Measurements from ENCODE around the gene WIF1.

WIF1 gene

DNA sequence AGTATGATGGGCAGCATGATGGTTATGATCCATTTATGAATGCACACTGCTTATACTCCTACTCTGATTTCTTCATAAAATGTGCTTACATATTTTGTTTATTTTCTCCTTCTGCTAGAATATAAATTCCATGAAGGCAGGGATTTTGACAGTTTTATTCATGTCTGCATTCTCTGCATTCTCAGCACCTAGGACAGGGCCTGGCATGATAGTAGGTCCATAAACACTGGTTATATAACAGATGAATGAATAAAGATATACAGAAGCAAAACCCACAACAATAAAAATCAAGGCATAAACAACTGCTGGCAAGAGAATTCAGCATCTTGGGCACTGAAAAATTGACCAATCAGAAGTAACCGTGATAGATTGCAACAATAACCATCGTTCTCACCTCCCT, 115.4 kb downstream of the WIF1 start:
- ATAC-seq: no peak
- TF ChIP-seq GLIS3 (CRISPR knock-in tag; IDR thresholded peaks at IDR 0.05): no peak
- no peak for TF ChIP-seq RARB (CRISPR knock-in tag; IDR thresholded peaks at IDR 0.05)
- TF ChIP-seq ZNF565 (CRISPR knock-in tag; conservative IDR thresholded peaks at IDR 0.05; ENCODE audit: low read depth): no peak
- TF ChIP-seq, protein P1, sequence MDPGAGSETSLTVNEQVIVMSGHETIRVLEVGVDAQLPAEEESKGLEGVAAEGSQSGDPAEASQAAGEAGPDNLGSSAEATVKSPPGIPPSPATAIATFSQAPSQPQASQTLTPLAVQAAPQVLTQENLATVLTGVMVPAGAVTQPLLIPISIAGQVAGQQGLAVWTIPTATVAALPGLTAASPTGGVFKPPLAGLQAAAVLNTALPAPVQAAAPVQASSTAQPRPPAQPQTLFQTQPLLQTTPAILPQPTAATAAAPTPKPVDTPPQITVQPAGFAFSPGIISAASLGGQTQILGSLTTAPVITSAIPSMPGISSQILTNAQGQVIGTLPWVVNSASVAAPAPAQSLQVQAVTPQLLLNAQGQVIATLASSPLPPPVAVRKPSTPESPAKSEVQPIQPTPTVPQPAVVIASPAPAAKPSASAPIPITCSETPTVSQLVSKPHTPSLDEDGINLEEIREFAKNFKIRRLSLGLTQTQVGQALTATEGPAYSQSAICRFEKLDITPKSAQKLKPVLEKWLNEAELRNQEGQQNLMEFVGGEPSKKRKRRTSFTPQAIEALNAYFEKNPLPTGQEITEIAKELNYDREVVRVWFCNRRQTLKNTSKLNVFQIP (CRISPR knock-in tag; IDR thresholded peaks at IDR 0.05; ENCODE audit: borderline replicate concordance, low read depth): no peak
- no peak for TF ChIP-seq SNAI2 (CRISPR knock-in tag; IDR thresholded peaks at IDR 0.05)
- TF ChIP-seq OSR1 (CRISPR knock-in tag; IDR thresholded peaks at IDR 0.05): no peak
- TF ChIP-seq ISL1 (CRISPR knock-in tag; IDR thresholded peaks at IDR 0.05): no peak
- TF ChIP-seq, protein P2, sequence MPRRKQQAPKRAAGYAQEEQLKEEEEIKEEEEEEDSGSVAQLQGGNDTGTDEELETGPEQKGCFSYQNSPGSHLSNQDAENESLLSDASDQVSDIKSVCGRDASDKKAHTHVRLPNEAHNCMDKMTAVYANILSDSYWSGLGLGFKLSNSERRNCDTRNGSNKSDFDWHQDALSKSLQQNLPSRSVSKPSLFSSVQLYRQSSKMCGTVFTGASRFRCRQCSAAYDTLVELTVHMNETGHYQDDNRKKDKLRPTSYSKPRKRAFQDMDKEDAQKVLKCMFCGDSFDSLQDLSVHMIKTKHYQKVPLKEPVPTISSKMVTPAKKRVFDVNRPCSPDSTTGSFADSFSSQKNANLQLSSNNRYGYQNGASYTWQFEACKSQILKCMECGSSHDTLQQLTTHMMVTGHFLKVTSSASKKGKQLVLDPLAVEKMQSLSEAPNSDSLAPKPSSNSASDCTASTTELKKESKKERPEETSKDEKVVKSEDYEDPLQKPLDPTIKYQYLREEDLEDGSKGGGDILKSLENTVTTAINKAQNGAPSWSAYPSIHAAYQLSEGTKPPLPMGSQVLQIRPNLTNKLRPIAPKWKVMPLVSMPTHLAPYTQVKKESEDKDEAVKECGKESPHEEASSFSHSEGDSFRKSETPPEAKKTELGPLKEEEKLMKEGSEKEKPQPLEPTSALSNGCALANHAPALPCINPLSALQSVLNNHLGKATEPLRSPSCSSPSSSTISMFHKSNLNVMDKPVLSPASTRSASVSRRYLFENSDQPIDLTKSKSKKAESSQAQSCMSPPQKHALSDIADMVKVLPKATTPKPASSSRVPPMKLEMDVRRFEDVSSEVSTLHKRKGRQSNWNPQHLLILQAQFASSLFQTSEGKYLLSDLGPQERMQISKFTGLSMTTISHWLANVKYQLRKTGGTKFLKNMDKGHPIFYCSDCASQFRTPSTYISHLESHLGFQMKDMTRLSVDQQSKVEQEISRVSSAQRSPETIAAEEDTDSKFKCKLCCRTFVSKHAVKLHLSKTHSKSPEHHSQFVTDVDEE (CRISPR knock-in tag; IDR thresholded peaks at IDR 0.05): no peak
- TF ChIP-seq, protein P3, sequence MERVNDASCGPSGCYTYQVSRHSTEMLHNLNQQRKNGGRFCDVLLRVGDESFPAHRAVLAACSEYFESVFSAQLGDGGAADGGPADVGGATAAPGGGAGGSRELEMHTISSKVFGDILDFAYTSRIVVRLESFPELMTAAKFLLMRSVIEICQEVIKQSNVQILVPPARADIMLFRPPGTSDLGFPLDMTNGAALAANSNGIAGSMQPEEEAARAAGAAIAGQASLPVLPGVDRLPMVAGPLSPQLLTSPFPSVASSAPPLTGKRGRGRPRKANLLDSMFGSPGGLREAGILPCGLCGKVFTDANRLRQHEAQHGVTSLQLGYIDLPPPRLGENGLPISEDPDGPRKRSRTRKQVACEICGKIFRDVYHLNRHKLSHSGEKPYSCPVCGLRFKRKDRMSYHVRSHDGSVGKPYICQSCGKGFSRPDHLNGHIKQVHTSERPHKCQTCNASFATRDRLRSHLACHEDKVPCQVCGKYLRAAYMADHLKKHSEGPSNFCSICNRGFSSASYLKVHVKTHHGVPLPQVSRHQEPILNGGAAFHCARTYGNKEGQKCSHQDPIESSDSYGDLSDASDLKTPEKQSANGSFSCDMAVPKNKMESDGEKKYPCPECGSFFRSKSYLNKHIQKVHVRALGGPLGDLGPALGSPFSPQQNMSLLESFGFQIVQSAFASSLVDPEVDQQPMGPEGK (CRISPR knock-in tag; IDR thresholded peaks at IDR 0.05; ENCODE audit: borderline replicate concordance): no peak
- TF ChIP-seq ESRRG (CRISPR knock-in tag; IDR thresholded peaks at IDR 0.05): no peak
- no peak for TF ChIP-seq ARNTL (CRISPR knock-in tag; IDR thresholded peaks at IDR 0.05; ENCODE audit: borderline replicate concordance, low read depth)
- TF ChIP-seq TOX (CRISPR knock-in tag; IDR thresholded peaks at IDR 0.05; ENCODE audit: borderline replicate concordance): no peak
- TF ChIP-seq TCF4 (CRISPR knock-in tag; IDR thresholded peaks at IDR 0.05; ENCODE audit: borderline replicate concordance): no peak
- TF ChIP-seq, protein P4, sequence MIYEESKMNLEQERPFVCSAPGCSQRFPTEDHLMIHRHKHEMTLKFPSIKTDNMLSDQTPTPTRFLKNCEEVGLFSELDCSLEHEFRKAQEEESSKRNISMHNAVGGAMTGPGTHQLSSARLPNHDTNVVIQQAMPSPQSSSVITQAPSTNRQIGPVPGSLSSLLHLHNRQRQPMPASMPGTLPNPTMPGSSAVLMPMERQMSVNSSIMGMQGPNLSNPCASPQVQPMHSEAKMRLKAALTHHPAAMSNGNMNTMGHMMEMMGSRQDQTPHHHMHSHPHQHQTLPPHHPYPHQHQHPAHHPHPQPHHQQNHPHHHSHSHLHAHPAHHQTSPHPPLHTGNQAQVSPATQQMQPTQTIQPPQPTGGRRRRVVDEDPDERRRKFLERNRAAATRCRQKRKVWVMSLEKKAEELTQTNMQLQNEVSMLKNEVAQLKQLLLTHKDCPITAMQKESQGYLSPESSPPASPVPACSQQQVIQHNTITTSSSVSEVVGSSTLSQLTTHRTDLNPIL (CRISPR knock-in tag; IDR thresholded peaks at IDR 0.05; ENCODE audit: low read depth): no peak
- TF ChIP-seq ZFP3 (CRISPR knock-in tag; IDR thresholded peaks at IDR 0.05): no peak
- TF ChIP-seq ZNF70 (CRISPR knock-in tag; IDR thresholded peaks at IDR 0.05): no peak
- TF ChIP-seq ZC3H10 (CRISPR knock-in tag; IDR thresholded peaks at IDR 0.05): no peak
- no peak for TF ChIP-seq ZFP30 (CRISPR knock-in tag; IDR thresholded peaks at IDR 0.05)
- TF ChIP-seq BACH2 (CRISPR knock-in tag; IDR thresholded peaks at IDR 0.05; ENCODE audit: borderline replicate concordance): no peak
- TF ChIP-seq ZNF8 (CRISPR knock-in tag; IDR thresholded peaks at IDR 0.05): no peak

DNA sequence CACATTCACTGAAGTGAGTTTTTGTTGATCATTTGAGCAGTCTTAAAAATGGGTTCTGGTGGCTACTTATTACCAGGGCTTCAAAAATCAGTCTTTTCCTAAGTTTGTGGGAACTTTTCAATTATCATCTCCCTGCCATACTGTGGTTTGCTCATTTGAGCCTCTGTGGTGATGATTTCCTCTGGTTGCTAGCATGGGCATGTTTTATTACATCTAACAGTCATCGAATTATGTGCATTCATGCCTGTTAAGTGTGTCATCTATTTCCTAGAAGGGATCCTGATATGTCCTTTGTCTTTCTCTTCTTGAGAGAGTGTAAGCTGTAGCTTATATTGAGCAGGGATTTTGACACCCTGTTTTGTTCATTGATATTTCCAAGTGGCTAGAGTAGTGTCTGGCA, 116.8 kb downstream of the WIF1 start:
- no peak for ATAC-seq
- TF ChIP-seq, protein P3 (CRISPR knock-in tag; IDR thresholded peaks at IDR 0.05; ENCODE audit: borderline replicate concordance): no peak
- no peak for TF ChIP-seq GLIS3 (CRISPR knock-in tag; IDR thresholded peaks at IDR 0.05)
- no peak for TF ChIP-seq TCF4 (CRISPR knock-in tag; IDR thresholded peaks at IDR 0.05; ENCODE audit: borderline replicate concordance)
- TF ChIP-seq CSDC2 (CRISPR knock-in tag; IDR thresholded peaks at IDR 0.05): no peak
- TF ChIP-seq OSR1 (CRISPR knock-in tag; IDR thresholded peaks at IDR 0.05): no peak
- TF ChIP-seq SNAI2 (CRISPR knock-in tag; IDR thresholded peaks at IDR 0.05): no peak
- no peak for TF ChIP-seq ZC3H10 (CRISPR knock-in tag; IDR thresholded peaks at IDR 0.05)
- no peak for TF ChIP-seq ARNTL (CRISPR knock-in tag; IDR thresholded peaks at IDR 0.05; ENCODE audit: borderline replicate concordance, low read depth)
- TF ChIP-seq, protein P5, sequence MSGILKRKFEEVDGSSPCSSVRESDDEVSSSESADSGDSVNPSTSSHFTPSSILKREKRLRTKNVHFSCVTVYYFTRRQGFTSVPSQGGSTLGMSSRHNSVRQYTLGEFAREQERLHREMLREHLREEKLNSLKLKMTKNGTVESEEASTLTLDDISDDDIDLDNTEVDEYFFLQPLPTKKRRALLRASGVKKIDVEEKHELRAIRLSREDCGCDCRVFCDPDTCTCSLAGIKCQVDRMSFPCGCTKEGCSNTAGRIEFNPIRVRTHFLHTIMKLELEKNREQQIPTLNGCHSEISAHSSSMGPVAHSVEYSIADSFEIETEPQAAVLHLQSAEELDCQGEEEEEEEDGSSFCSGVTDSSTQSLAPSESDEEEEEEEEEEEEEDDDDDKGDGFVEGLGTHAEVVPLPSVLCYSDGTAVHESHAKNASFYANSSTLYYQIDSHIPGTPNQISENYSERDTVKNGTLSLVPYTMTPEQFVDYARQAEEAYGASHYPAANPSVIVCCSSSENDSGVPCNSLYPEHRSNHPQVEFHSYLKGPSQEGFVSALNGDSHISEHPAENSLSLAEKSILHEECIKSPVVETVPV (CRISPR knock-in tag; IDR thresholded peaks at IDR 0.05): no peak
- no peak for TF ChIP-seq ZNF8 (CRISPR knock-in tag; IDR thresholded peaks at IDR 0.05)
- TF ChIP-seq ISL1 (CRISPR knock-in tag; IDR thresholded peaks at IDR 0.05): no peak
- TF ChIP-seq ZNF70 (CRISPR knock-in tag; IDR thresholded peaks at IDR 0.05): no peak
- TF ChIP-seq PPARA (CRISPR knock-in tag; IDR thresholded peaks at IDR 0.05; ENCODE audit: borderline replicate concordance): no peak
- TF ChIP-seq, protein P2 (CRISPR knock-in tag; IDR thresholded peaks at IDR 0.05): no peak
- TF ChIP-seq, protein P1 (CRISPR knock-in tag; IDR thresholded peaks at IDR 0.05; ENCODE audit: borderline replicate concordance, low read depth): no peak
- TF ChIP-seq ESRRG (CRISPR knock-in tag; IDR thresholded peaks at IDR 0.05): no peak

Measured in SK-N-SH treated with all-trans-retinoic acid at 6 μM for 48 hours (cell line).